ENCODE data around the gene HSD17B8. TPM values are rescaled to one million over a fixed set of nuclear protein-coding genes. Genes with fewer than 3 reads are reported as not detected.

Gene HSD17B8
- polyA plus RNA-seq, 3 donors from 2014 or later, result 28.8 to 47.6 (median 34.3) TPM

DNA sequence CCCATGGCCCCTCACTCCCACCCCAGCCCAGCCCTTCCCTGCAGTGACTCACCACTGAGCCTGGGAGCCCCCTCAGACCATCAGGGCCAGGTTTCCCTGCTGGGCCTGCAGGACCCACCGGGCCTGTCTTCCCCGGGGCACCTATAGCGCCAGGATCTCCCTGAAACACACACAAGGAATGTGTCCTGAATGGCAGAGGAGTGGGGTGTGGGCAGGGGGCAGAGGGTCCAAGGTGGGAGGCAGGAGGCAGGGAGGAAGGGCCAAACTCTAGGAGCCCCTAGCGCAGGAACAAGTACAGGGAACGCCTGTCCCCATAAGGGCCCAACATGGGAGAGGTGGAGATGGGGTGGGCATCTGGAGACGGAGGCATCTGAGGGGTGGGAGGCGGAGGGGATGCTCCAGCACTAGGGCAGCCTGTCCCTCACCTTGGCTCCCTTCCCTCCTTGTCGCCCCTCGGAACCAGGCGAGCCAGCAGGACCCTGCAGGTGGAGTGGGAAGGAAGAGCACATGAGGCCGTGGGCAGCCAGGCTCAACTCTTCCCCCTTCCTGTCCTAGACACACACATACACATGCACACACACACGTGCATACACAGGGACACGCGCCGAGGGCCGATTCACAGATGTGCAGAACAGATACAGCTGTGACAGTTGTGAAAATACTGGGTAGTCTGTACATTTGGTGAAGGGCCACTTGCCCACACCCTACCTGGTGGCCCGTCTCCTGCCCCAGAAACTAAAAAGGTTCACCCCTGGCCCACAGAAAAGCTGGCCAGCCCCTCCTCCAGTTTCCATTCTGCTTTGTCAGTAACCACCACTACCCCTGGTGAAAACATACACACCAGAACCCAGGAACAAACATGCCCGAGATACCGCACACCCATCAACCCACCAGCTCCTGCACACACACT, 36.8 kb upstream of the HSD17B8 start:
- Mint-ChIP-seq H3K27ac (no peak overlapping the region), H3K9me3 (no peaks in the 10 kb centered on the region), H3K27me3 (ENCODE audit: low read depth in 3 of 3) (peaks cover 0 to 2% (median 0%) of the 10 kb centered on the region in 3 donors), H3K36me3 (no peaks in the 10 kb centered on the region), H3K4me3 (no peak overlapping the region), H3K4me1 (no peaks in the 10 kb centered on the region)
- no peak for DNase-seq

DNA sequence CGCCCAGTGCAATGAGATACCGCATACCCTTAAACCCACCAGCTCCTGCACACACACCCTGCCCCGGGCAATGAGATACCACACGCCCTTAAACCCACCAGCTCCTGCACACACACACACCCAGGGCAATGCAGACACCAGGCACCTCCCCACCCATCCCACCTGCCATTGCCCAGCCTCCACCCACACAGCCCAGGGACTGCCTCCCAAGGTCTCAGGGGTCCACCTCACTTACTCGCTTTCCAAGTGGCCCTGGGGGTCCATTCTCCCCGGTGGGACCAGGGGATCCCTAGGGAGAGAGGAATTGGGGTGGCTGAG, 36.2 kb upstream of the HSD17B8 start:
- Mint-ChIP-seq H3K27me3 (ENCODE audit: low read depth in 3 of 3) (peaks cover 0 to 3% (median 2%) of the 10 kb centered on the region in 3 donors), H3K4me1 (no peaks in the 10 kb centered on the region), H3K4me3 (no peak overlapping the region), H3K36me3 (no peaks in the 10 kb centered on the region), H3K9me3 (no peaks in the 10 kb centered on the region), H3K27ac (no peak overlapping the region)
- no peak for DNase-seq

DNA sequence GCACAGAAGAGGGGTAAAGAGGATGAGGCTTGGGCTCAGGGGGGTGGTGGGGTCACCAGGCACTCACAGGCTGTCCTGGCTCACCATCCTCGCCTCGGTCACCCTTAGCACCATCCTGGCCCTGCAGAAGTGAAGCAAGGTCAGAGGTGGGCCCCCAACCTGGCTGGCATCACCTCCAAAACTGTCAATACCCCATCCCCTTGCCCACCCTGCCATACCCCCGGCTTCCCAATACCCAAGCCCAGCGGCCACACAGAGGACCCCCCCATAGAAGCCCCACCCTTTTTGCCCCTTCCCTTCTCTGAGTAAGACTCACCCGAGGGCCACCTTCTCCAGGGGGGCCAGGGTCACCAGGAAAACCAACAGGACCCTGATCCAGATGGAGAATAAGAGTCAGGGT, 35.8 kb upstream of the HSD17B8 start:
- Mint-ChIP-seq H3K36me3 (no peaks in the 10 kb centered on the region), H3K4me3 (no peak overlapping the region), H3K4me1 (no peaks in the 10 kb centered on the region), H3K27ac (no peak overlapping the region), H3K9me3 (no peaks in the 10 kb centered on the region), H3K27me3 (ENCODE audit: low read depth in 3 of 3) (peaks cover 0 to 3% (median 2%) of the 10 kb centered on the region in 3 donors)
- no peak for DNase-seq

DNA sequence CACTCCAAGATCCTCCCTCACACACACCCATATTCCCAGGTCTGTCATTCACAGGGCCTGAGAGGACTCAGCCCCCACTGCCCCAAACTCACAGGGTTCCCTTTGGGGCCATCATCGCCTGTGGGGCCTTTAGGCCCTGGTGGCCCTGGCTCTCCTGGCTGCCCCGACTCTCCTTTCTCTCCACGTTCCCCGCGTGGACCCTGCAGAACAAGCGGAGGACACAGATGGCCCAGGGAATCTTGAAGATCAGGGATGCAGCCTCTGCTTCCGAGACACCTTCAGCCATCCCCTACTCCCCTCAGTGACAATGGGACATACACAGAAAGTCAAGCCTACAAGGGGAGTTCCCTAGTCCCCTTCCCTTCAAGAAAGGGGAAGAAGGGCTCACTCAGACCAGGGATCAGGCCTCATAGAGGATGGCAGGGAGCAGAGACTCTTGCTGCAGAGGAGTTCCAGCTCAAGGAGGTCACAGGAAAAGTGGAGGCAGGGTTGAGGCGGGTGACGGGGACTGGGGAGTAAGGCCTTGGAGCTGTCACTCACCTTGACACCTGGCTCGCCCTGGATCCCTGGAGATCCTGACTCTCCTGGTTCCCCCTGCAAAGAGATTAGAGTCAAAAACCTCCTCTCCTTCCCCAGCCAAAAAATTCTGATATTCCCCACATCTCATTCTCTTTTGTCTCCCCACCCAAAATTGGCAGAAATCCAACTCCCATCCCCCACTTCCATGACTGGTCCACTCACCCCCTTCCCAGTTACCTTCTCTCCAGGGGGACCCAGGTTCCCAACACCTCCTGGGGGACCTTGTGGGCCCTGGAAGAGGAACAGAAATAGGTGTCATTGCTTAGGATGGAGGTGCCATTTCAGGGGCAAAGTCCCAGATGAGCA, 34.9 kb upstream of the HSD17B8 start:
- Mint-ChIP-seq H3K27ac (no peak overlapping the region), H3K4me3 (no peak overlapping the region), H3K9me3 (no peaks in the 10 kb centered on the region), H3K36me3 (no peaks in the 10 kb centered on the region), H3K27me3 (ENCODE audit: low read depth in 3 of 3) (peaks cover 0 to 3% (median 2%) of the 10 kb centered on the region in 3 donors), H3K4me1 (no peaks in the 10 kb centered on the region)
- DNase-seq, result no peak

DNA sequence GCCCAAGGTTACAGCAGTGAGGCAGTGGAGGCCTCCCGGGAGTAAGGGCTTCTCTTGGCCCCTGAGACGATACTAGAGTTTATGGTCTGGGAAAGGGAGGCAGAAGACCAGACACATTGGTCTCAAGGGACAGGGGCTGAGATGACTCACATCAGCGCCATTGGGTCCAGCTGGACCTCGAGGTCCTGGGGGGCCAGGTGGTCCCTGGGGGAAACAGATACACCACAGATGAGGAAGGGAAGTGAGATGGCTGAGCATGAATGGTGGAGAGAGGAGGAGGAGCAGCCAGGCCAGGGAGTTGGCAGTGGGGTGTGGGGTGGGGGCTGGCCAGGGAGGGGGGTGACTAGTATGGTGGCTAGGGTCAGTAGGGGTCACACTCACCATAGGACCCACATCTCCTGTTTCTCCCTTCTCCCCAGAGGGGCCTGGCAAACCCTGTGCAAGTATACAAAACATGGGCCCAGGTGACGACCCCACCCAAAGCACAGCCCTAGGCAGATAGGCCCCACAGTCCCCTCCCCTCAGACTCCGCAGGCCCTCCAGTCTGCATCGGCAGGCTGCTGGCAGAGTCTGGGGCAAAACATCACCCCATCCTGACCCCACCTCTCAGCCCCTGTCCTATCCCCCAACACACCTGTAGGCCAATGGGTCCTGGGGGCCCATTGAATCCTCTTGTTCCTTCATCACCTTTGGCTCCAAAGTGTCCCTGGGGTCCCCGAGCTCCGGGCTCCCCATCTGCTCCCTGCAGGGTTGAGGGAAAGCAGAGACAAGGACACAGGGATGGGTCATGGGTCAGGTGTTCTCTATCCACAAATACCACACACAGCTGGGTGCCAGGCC, 34.1 kb upstream of the HSD17B8 start:
- H3K9me3 Mint-ChIP-seq, result no peaks in the 10 kb centered on the region
- H3K4me3 Mint-ChIP-seq, result no peak overlapping the region
- no peaks in the 10 kb centered on the region for H3K36me3 Mint-ChIP-seq
- peaks cover 2 to 5% (median 3%) of the 10 kb centered on the region in 3 donors for H3K27me3 Mint-ChIP-seq (ENCODE audit: low read depth in 3 of 3)
- no peaks in the 10 kb centered on the region for H3K4me1 Mint-ChIP-seq
- no peak overlapping the region for H3K27ac Mint-ChIP-seq
- no peak for DNase-seq

DNA sequence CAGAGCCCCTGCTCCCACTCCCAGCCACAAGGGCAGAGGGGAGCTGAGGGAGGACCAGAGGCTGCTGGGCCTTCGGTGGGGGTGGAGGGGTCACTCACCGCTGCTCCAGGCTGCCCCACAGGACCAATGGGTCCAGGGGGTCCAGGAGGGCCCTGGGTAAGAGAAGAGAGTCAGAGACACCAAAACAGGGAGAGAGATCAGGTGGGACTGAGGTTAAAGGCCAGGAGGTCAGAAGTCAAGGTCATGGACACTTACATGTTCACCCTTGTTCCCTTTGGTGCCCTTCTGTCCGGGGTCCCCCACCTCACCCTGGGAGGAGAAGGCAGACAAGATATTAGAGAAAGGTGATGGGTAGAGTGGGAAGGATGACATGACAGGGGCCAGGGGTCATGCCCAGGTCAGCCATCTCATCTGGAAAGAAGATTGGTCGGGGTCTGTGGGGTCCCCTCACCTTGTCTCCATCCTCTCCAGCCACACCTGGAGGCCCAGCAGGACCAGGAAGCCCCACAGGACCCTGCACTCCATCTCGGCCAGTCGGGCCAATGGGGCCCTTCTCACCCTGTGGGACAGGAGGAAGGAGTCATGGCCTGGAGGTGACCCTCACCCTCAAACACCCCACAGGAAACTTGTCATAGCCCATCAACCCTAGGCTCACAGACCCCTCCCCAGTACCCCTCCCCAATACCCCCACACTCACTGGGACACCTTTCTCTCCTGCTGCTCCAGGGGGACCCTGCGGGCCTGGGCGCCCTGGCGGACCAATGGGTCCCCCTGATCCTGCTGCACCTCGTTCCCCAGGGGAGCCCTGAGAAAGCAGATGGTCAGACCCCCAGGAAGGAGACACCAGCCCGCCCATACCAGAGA, 33.2 kb upstream of the HSD17B8 start:
- peaks cover 3% of the 10 kb centered on the region in 3 donors for H3K27me3 Mint-ChIP-seq (ENCODE audit: low read depth in 3 of 3)
- DNase-seq, result no peak
- no peak overlapping the region for H3K27ac Mint-ChIP-seq
- H3K9me3 Mint-ChIP-seq, result no peaks in the 10 kb centered on the region
- no peaks in the 10 kb centered on the region for H3K36me3 Mint-ChIP-seq
- no peaks in the 10 kb centered on the region for H3K4me1 Mint-ChIP-seq
- no peak overlapping the region for H3K4me3 Mint-ChIP-seq

DNA sequence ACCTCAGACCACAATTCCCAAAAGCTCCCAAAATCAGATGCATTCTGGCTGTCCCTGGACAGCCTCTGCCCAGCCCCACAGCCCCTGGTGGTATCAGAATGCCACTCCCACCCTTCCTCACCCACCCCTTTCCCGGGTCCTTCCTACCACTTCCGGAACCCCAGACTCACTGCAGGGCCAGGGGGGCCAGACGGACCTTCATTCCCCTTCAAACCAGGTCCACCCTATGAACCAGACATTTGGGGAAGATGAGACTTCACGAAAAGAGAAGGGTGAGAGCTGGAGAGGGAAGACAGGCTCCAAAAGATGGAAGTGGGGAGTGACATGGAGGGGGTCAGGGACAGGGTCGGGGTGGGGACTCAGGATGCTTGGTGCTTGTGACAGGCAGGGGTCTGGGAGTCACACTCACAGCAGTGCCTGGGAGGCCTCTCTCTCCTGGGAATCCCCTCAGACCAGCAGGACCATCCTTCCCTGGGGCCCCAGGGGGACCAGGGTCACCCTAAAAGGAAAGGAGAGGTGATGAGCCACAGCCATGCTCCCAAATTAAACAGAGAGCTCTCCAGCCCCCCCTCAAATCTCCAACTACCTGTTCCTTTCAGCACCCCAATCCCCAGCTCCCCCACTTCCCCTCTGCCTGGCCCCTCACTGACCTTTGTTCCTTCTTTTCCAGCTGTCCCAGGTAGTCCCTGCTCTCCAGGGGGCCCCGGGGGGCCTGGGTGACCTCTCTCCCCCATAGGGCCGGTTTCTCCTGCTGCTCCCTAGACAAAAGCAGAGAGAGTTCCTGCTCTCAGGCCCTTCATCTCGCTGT, 32.4 kb upstream of the HSD17B8 start:
- no peak for DNase-seq
- Mint-ChIP-seq H3K4me1 (no peaks in the 10 kb centered on the region), H3K27me3 (ENCODE audit: low read depth in 3 of 3) (peaks cover 3 to 7% (median 5%) of the 10 kb centered on the region in 3 donors), H3K9me3 (no peaks in the 10 kb centered on the region), H3K4me3 (no peak overlapping the region), H3K27ac (no peak overlapping the region), H3K36me3 (no peaks in the 10 kb centered on the region)

DNA sequence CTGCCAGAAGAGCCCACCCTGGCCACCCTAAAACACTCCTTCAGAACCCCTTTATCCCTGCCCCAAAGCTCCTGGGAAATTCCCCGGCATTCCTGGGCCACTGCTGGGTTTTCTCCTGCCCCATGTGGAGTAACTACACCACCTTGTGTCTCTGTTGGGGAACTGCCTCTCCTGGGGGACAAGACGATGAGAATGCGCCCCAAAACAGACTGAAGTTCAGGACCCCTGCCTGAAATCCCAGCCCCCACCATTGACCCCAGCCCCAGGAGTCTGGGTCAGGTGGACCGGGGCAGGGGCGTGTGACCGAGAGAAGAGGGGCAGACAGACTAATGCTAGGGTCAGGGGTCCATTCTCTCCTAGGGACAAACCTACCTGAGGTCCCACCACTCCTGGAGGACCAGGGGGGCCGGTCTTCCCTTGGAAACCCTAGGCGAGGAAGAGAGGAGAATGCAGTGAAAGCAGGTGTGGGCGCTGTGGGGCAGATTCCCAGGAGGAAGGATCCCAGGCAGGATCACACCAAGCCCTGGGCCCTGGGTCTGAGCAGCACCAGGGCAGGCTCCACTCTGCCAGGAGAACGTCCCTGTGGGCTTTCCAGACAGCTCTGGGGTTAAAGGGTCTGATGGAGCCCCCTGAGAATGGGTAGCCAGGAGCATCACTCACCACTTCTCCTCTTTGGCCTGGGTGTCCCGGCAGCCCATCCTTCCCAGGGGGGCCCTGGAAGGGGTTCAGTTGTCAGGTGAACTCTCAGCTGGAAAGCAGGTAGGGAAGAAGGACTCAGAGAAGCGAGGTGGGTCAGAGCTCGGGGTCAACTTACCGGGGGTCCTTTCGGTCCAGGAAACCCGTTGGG, 31.5 kb upstream of the HSD17B8 start:
- H3K36me3 Mint-ChIP-seq, result no peaks in the 10 kb centered on the region
- no peaks in the 10 kb centered on the region for H3K9me3 Mint-ChIP-seq
- DNase-seq, result no peak
- peaks cover 3 to 7% (median 7%) of the 10 kb centered on the region in 3 donors for H3K27me3 Mint-ChIP-seq (ENCODE audit: low read depth in 3 of 3)
- H3K4me3 Mint-ChIP-seq, result no peak overlapping the region
- H3K27ac Mint-ChIP-seq, result no peak overlapping the region
- no peaks in the 10 kb centered on the region for H3K4me1 Mint-ChIP-seq

DNA sequence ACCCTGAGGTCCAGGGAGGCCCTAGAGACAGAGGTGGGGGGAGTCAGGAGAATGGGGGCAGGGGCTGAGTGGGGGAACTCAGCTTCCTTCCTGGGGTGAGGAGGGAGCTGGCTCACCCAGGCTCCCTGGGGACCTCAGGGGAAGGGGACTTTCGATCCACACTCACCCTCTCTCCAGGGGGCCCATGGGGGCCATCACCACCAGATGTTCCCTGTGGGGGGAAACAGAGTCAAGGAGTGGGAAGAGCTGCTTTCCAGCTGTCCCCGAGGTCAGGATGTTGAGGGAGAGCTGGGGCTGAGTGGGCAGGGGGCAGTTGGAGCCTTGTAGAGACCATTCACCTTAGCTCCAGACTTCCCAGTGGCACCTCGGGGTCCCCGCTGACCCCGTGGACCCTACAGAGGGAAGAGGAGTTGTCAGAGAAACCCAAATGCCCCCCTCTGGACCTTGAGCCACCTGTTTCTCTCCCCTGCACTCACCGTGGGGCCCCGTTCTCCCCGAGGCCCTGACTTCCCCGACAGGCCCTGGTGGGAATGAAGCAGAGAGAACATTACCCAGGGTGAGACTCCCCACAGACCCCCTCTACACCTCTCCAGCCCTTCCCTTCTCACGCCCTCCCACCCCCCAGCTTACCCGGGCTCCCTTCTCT, 30.8 kb upstream of the HSD17B8 start:
- DNase-seq, result no peak
- H3K27ac Mint-ChIP-seq, result no peak overlapping the region
- no peaks in the 10 kb centered on the region for H3K36me3 Mint-ChIP-seq
- no peaks in the 10 kb centered on the region for H3K4me1 Mint-ChIP-seq
- no peak overlapping the region for H3K4me3 Mint-ChIP-seq
- H3K27me3 Mint-ChIP-seq (ENCODE audit: low read depth in 3 of 3), result peaks cover 5 to 7% (median 7%) of the 10 kb centered on the region in 3 donors
- no peaks in the 10 kb centered on the region for H3K9me3 Mint-ChIP-seq

DNA sequence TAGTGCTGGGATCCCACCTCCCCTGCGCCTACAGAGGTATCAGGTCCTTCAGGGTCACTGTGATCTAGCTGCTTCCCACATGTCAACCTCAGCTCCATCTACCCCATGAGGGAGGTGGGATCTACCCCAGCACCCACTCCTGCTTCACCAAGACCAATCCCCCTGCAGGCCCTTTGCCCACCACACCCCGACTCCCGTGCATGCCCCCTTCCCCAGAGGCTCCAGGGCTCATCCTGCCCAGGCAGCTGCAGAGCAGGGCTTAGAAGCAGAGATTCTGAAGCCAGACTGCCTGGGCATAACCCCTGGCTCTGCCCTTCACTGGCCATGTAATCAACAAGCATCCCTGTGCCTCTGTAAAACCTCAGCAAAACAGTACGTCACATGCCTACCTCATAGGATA, 29.7 kb upstream of the HSD17B8 start:
- Mint-ChIP-seq H3K27me3 (ENCODE audit: low read depth in 3 of 3) (peaks cover 5 to 7% (median 7%) of the 10 kb centered on the region in 3 donors), H3K9me3 (no peaks in the 10 kb centered on the region), H3K36me3 (no peaks in the 10 kb centered on the region), H3K4me1 (no peaks in the 10 kb centered on the region), H3K4me3 (no peak overlapping the region), H3K27ac (no peak overlapping the region)
- DNase-seq, result no peak

DNA sequence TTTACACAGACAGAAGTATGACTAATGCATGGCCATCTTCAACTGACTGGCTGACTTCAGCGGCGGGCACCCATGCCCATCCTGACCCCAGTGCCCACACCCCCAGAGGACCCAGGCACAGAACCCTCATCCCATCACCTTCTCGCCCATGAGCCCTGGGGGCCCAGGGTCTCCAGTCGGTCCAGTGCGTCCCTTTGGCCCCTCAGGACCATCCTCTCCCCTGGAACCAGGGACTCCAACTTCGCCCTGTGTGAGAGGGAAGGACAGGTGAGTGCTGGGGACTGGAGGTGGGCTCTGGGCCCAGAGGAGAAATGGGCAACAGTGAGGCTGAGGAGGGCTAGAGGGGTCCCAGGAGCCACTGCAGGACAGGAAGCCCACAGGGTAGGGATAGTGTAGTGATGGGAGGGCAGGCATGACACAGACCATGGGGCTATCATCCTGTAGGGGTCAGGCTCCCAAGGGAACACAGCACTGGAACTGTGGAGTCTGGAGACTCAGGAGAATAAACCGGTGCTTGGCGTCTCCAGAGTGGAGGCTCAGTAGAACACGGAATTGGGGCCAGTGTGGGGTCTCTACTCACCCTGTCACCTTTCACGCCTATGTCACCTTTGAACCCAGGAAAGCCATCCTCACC, 28.9 kb upstream of the HSD17B8 start:
- no peak for DNase-seq
- no peaks in the 10 kb centered on the region for H3K4me1 Mint-ChIP-seq
- H3K36me3 Mint-ChIP-seq, result no peaks in the 10 kb centered on the region
- H3K4me3 Mint-ChIP-seq, result no peak overlapping the region
- H3K9me3 Mint-ChIP-seq, result no peaks in the 10 kb centered on the region
- no peak overlapping the region for H3K27ac Mint-ChIP-seq
- peaks cover 6 to 7% (median 7%) of the 10 kb centered on the region in 3 donors for H3K27me3 Mint-ChIP-seq (ENCODE audit: low read depth in 3 of 3)
